ENCODE data around the gene SLC7A5.

GRCh38 chr16:87848676-87849345 is 20.5 kb downstream of the SLC7A5 start:
- TF ChIP-seq CTCF (IDR thresholded peaks at IDR 0.05) (no peak), REST (IDR thresholded peaks at IDR 0.05) (no peak)

Data from A549 (cell line).